K562 (cell line): ENCODE data around the gene PTH1R. TPM values are rescaled to one million over a fixed set of nuclear protein-coding genes. Genes with fewer than 3 reads are reported as not detected.
A peak's percentile ranks its signal among the peaks of the same experiment; 100 is the strongest.

Experiments used
- ATAC-seq: fragments of 200-7000 bp; cut with Tn5 transposase; 3 replicates; pipeline ENCODE4 v1.9.1; 2020; ENCODE audit warnings: moderate library complexity
- BruUV-seq: library from RNA; stranded (reverse); fragments of 400-500 nt; replicated peaks from 2 replicates; lab custom pipeline; 2021; lab: Mats Ljungman, UMichigan
- CTCF ChIA-PET: fragments of 300-600 bp; formaldehyde crosslinking; extraction: SDS; loops from one replicate; lab custom pipeline; 2021; ENCODE audit warnings: low intra/inter-chr PET ratio; lab: Yijun Ruan, JAX
- POLR2A ChIA-PET: fragments of 300-600, 350-650 bp; sonication (Branson Sonifier 250); formaldehyde crosslinking; extraction: SDS; loops from one replicate; lab custom pipeline; 2021; ENCODE audit warnings: antibody characterized with exemption, inconsistent platforms; lab: Yijun Ruan, JAX
- DNase-seq, 4 experiments: peaks; one replicate each; pipeline versions ENCODE4 v3.0.0 to v3.0.0-alpha.2; 2011 to 2018; ENCODE audit warnings: low spot score in 3 of 4, mixed read lengths in 3 of 4; ENCODE audit errors: extremely low read depth in 1 of 4
- FAIRE-seq: peaks from 2 replicates; lab custom pipeline; 2011; peaks lifted over from hg19 to GRCh38; lab: Jason Lieb, UNC
- H2AFZ ChIP-seq: 2 replicates; pipeline ENCODE4 v1.6.0; 2011; ENCODE audit warnings: low read depth, low read length, control low read depth, inconsistent platforms
- H3K27ac ChIP-seq: fragments of 200-600 bp; 3 replicates; pipeline ENCODE4 v1.8.0; 2011; ENCODE audit warnings: low read depth, mild to moderate bottlenecking, control low read depth, inconsistent platforms, low read length, moderate library complexity, mixed read lengths; ENCODE audit errors: extremely low read depth
- H3K27me3 ChIP-seq, 2 experiments: fragments of 300-600 bp in 1 of 2; 2 replicates in 1 of 2; 3 replicates in 1 of 2; pipeline versions ENCODE4 v1.6.0 to v1.8.0; 2011; ENCODE audit warnings: inconsistent platforms in 2 of 2, low read length in 2 of 2, mild to moderate bottlenecking in 1 of 2, mixed read lengths in 1 of 2, moderate library complexity in 1 of 2; ENCODE audit not compliant: control insufficient read depth in 2 of 2, insufficient read depth in 2 of 2
- H3K36me3 ChIP-seq: fragments of 300-600 bp; 3 replicates; pipeline ENCODE4 v1.8.0; 2011; ENCODE audit warnings: mild to moderate bottlenecking, low read length, inconsistent platforms; ENCODE audit not compliant: control insufficient read depth, insufficient read depth
- H3K4me1 ChIP-seq, 2 experiments: fragments of 200-600 bp in 1 of 2; replicated peaks in 1 of 2; 2 replicates in 1 of 2; 3 replicates in 1 of 2; pipeline versions ENCODE4 v1.5.1 to v1.8.0; 2011; ENCODE audit warnings: inconsistent platforms in 2 of 2, low read length in 2 of 2, mild to moderate bottlenecking in 1 of 2, mixed read lengths in 1 of 2, moderate library complexity in 1 of 2; ENCODE audit not compliant: control insufficient read depth in 2 of 2, insufficient read depth in 2 of 2
- H3K4me2 ChIP-seq: 2 replicates; pipeline ENCODE4 v1.6.1; 2011; ENCODE audit warnings: low read length, control low read depth, inconsistent platforms, mixed read lengths; ENCODE audit not compliant: insufficient read depth
- H3K4me3 ChIP-seq: fragments of 200-600 bp; sonication (generic), shearing (Covaris generic); 2 replicates; pipeline ENCODE4 v1.5.1; 2016; ENCODE audit warnings: control low read depth, inconsistent platforms
- H3K79me2 ChIP-seq: fragments of 200-600 bp; 3 replicates; pipeline ENCODE4 v1.8.0; 2011; ENCODE audit warnings: low read length, inconsistent platforms; ENCODE audit not compliant: control insufficient read depth, insufficient read depth
- H3K9ac ChIP-seq, 2 experiments: 2 replicates each; pipeline versions ENCODE4 v1.6.0 to v1.6.1; 2011; ENCODE audit warnings: low read depth in 2 of 2, low read length in 2 of 2, control low read depth in 1 of 2, inconsistent platforms in 1 of 2, mild to moderate bottlenecking in 1 of 2, mixed read lengths in 1 of 2; ENCODE audit not compliant: insufficient read depth in 1 of 2
- H3K9me1 ChIP-seq: one replicate; pipeline ENCODE4 v1.6.0; 2011; ENCODE audit warnings: inconsistent platforms, mild to moderate bottlenecking, low read length, moderate library complexity; ENCODE audit not compliant: control insufficient read depth, insufficient read depth
- H3K9me3 ChIP-seq: replicated peaks from 2 replicates; pipeline ENCODE4 v1.5.1; 2011; ENCODE audit warnings: low read depth, low read length, inconsistent platforms; ENCODE audit not compliant: control insufficient read depth, insufficient read depth
- H4K20me1 ChIP-seq: replicated peaks from 2 replicates; pipeline ENCODE4 v1.6.1; 2011; ENCODE audit warnings: low read length, inconsistent platforms, mixed read lengths; ENCODE audit not compliant: control insufficient read depth, insufficient read depth
- ARID1B ChIP-seq: fragments of 450-650 bp; IDR thresholded peaks from 2 replicates; pipeline ENCODE4 v1.6.1; 2016; ENCODE audit warnings: antibody characterized with exemption, mild to moderate bottlenecking, inconsistent platforms
- MYC ChIP-seq, 2 experiments: fragments of 250-450 bp in 1 of 2; sonication (Bioruptor Pico) in 1 of 2; IDR thresholded peaks; 2 replicates each; pipeline versions ENCODE4 v1.5.1 to v1.6.1; 2012 to 2021; ENCODE audit warnings: low read depth in 2 of 2, borderline replicate concordance in 1 of 2, improper control_type of control experiment in 1 of 2, low read length in 1 of 2, mild to moderate bottlenecking in 1 of 2, moderate library complexity in 1 of 2
- NCOA1 ChIP-seq: fragments of 450-650 bp; IDR thresholded peaks from 2 replicates; pipeline ENCODE4 v1.6.1; 2016; ENCODE audit warnings: low read depth
- NR2C2 ChIP-seq, 2 experiments: fragments of 200-800 bp in 1 of 2; sonication (Bioruptor generic) in 1 of 2; sonication (generic) in 1 of 2; formaldehyde crosslinking in 1 of 2; IDR thresholded peaks; 2 replicates each; pipeline versions ENCODE4 v1.6.1 to v1.8.0; 2016 to 2022; ENCODE audit warnings: mild to moderate bottlenecking in 1 of 2, missing compliant biosample characterization in 1 of 2, missing genetic modification characterization in 1 of 2, missing genetic modification reagents in 1 of 2
- ZFPM2 ChIP-seq: fragments of 250-450 bp; sonication (Bioruptor Pico); IDR thresholded peaks from 2 replicates; pipeline ENCODE4 v1.5.1; 2022; ENCODE audit warnings: mild to moderate bottlenecking
- ZNF668 ChIP-seq: fragments of 250-450 bp; sonication (Bioruptor Pico); IDR thresholded peaks from 2 replicates; pipeline ENCODE4 v1.8.0; 2022; ENCODE audit warnings: mild to moderate bottlenecking, inconsistent platforms
- WGBS: fragments of 100-300 bp; shearing (Covaris generic); methylation state at CpG from one replicate; pipeline ENCODE4 v1.1.6; 2016; ENCODE audit warnings: low coverage, mixed read lengths; ENCODE audit not compliant: insufficient coverage; ENCODE audit errors: missing lambda C conversion rate; 5-methylcytosine and 5-hydroxymethylcytosine counted together
- in situ Hi-C: fragments of 300-500 bp; cut with MboI; formaldehyde crosslinking; loops from 4 replicates; pipeline ENCODE4 v1.15.0; 2018; ENCODE audit warnings: inconsistent platforms, mixed read lengths
- intact Hi-C: fragments of 100-400 bp; cut with micrococcal nuclease; formaldehyde crosslinking; loops from 2 replicates; pipeline ENCODE4 v1.14.2; 2022
- polyA plus RNA-seq, 8 experiments: library from polyadenylated mRNA; depleted of rRNA in 4 of 8; stranded (reverse) in 5 of 8; unstranded in 3 of 8; fragments of >200 nt; fragmentation: Nextera tagmentation in 2 of 8; fragmentation: Illumina TruSeq in 1 of 8; extraction: Ambion mirVana in 2 of 8; extraction: Trizol in 1 of 8; gene quantifications; 2 replicates each; pipeline versions ENCODE4 v1.2.1 to v1.2.3, GENCODE V29; 2011 to 2014; ENCODE audit warnings: inconsistent platforms in 1 of 8, missing spikeins in 1 of 8
- total RNA-seq, 7 experiments: library from RNA; depleted of rRNA in 6 of 7; stranded (reverse); fragments of >200 nt in 6 of 7; fragmentation: Illumina TruSeq in 2 of 7; extraction: Trizol in 2 of 7; gene quantifications; 2 replicates each; pipeline versions ENCODE4 v1.2.1 to v1.2.3, GENCODE V29; 2011 to 2021; ENCODE audit warnings: low replicate concordance in 1 of 7

PTH1R gene
- total and polyA plus RNA-seq, 9 of the 15 experiments (the other 6 are each of a cell fraction or from before 2014, with no cell fraction given): not detected

DNA sequence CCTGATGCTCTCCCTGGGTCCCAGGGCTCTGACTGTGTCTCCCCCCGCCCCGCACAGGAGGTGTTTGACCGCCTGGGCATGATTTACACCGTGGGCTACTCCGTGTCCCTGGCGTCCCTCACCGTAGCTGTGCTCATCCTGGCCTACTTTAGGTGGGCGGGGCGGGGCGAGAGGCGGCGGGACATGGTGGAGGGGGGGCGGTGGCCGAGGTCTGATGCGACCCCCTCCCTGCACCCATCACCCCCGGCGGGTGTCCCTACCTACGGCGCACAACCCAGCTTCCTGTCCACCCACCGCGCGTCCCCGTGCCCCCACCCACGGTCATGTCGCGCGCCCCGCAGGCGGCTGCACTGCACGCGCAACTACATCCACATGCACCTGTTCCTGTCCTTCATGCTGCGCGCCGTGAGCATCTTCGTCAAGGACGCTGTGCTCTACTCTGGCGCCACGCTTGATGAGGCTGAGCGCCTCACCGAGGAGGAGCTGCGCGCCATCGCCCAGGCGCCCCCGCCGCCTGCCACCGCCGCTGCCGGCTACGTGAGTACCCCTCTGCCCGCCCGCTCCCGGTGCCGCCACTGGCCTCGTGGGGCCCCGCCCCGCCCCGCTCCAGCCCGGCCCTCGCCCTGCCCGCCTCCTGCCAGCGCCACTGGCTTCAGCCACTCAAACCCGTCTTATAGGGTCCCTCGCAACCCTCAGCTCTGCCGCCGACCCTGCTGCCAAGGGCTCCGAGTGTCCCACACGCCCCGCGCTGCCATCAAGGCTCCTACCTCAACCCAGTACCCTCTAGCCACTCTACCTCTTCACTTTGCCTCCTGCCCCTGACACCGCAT, 21.0 kb downstream of the PTH1R start (continued):
- TF ChIP-seq ZNF668: no peak
- TF ChIP-seq ZFPM2: no peak
- TF ChIP-seq NR2C2 (CRISPR knock-in tag; IDR thresholded peaks at IDR 0.05): no peak
- TF ChIP-seq NR2C2 (tag; IDR thresholded peaks at IDR 0.05): 0 out of 2 replicates have a peak, but pooled peaks have one; percentile 1

DNA sequence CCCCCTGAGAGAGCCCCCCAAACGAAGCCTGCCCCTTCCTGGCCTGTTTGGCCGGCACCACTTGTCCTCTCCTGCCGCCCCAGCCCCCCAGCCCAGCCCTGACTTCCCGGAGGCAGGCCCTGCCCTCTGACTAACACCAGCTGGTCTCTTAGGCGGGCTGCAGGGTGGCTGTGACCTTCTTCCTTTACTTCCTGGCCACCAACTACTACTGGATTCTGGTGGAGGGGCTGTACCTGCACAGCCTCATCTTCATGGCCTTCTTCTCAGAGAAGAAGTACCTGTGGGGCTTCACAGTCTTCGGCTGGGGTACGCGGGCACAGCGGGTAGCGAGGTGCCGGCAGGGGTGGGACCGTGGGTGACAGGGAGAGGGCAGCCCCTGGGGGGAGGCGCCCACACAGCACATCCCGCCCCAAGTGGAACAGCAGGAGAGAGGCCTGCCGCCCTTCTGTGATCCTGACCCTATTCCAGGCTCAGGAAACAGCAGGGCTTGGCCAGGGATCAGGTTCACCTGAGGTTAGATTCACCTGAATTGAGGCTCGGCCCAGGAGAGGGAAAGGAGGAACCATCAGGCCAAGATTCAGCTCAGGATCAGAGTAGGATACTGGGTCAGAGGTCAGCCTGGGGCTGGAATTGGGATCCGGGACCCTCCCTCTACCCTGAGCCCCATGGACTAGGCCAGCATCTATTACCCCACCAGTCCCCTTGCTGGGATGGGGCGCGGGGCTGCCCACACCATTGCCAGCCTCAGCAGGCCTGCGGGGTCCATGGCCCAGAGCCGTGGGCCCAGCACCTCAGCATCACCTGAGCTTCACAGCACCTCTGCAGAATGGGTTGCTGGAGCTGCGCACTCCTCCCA, 21.9 kb downstream of the PTH1R start:
- no peak overlapping the region for H3K4me2 ChIP-seq
- peaks cover 0 to 47% of the 10 kb centered on the region in 2 experiments; a peak in 3 of 5 replicates for H3K4me1 ChIP-seq
- no peak overlapping the region for H2AFZ ChIP-seq
- H3K79me2 ChIP-seq: no peaks in the 10 kb centered on the region
- no peak for DNase-seq
- FAIRE-seq: no peak
- H3K27me3 ChIP-seq: peaks cover 5 to 47% of the 10 kb centered on the region in 2 experiments; a peak in 2 of 5 replicates
- WGBS: 20% methylated on average over 22 of the region's 22 CpGs
- H4K20me1 ChIP-seq: peaks cover 20% of the 10 kb centered on the region
- intact Hi-C loops: loop anchor here (5.0 kb wide), 1 partner anchor 52 kb away; no protein-coding TSS in a partner anchor
- H3K9me3 ChIP-seq: no peaks in the 10 kb centered on the region
- no peaks in the 10 kb centered on the region for H3K9me1 ChIP-seq
- CTCF ChIA-PET: no interaction called here
- no peak overlapping the region for H3K9ac ChIP-seq
- no peaks in the 10 kb centered on the region for H3K36me3 ChIP-seq
- no peak overlapping the region for H3K27ac ChIP-seq
- in situ Hi-C loops: loop anchor here (5.0 kb wide), 1 partner anchor 182 kb away; the partner anchor contains the start of gene PRSS50
- no peak for ATAC-seq
- no peak overlapping the region for H3K4me3 ChIP-seq
- POLR2A ChIA-PET: interaction anchor here (0.7 kb wide), 1 partner anchor 133 kb away, joined by 3 read pairs; no protein-coding TSS in a partner anchor
- TF ChIP-seq NCOA1 (no peak), ARID1B (no peak), MYC (IDR thresholded peaks at IDR 0.05; ENCODE audit: low read depth, low read length) (no peak), MYC (CRISPR knock-in tag; IDR thresholded peaks at IDR 0.05; ENCODE audit: borderline replicate concordance, low read depth) (no peak)
- BruUV-seq: no TSS peak
